GM12801 (cell line): ENCODE measurements around the gene CLIC5.

ENCODE experiments used
- CTCF ChIP-seq: IDR thresholded peaks from one replicate; pipeline ENCODE4 v1.5.1; 2011; ENCODE audit warnings: control low read depth; ENCODE audit not compliant: insufficient read length; ENCODE audit errors: extremely low read depth

The CLIC5 gene

DNA sequence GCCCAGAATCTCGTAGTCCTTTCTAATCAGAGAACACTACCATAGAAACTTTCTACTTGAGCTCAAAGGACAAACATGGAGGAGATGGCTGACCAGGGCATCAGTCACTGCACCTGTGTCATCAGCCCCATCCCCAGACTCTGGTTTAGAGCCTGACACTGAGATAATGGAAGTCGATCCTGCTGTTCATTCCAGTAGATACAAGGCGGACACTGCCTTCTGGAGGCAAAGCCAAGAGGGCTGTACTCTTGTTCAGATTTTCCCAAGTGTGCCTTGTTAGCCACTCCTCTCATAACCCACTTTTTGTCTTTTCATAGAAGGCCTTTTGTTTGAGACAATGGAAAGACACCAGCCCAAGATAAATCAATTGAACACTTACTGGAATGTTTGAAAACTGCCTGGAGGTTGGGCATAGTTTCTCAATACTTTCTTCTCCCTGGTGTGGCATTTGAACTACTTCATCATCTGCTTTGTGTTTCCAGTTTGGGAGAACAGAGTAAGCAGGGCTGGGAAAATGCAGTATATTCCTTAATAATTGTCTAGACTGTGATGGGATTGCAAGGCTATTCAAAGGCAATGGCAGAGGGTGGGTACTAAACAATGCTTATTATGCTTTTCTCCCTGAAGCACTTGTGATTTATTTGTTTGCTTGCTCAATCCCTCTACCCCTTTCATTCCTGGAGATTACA, 99.7 kb downstream of the CLIC5 start:
- no peak for TF ChIP-seq CTCF

DNA sequence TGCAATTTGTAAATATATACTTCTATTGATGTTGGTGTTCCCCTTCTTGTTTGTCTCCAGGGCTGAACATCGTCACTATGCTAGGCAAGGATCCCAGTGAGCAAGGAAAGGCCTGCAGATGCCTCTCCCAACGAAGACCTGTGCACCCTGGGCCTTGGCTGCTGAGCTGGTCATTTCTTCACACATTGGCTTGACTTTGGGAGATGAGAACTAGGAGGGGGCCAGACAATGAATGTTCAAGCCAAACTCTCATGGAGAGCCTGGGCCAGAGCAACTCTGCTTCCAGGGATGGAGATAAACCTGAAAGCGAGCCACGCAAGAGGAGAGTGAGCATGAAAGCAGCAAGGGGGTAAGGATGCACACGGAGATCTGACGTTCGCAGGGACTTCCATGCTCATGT, 104.0 kb downstream of the CLIC5 start:
- TF ChIP-seq CTCF = no peak

- no peak for TF ChIP-seq CTCF
These were observed 111.7 kb downstream of the CLIC5 start for GRCh38 chr6:45903959-45904358.

DNA sequence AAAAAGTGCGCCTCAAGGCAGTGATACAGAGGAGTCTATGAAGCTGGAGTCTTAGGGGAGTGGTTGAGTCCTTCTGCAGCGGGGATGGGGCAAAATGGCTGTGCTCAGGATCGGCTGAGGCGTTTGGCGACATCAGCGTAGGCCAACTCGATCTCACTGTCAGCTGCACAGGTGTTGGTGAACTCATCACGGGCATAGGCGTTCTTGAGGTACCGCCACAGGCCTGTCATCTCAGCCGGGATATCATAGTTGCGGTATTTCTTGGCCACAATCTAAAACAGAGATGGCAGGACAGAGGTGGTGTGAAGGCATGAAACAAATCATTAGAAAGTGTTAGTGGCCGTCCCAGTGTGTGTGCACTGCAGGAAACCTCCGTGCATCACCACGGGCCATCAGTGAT, 112.7 kb downstream of the CLIC5 start:
- no peak for TF ChIP-seq CTCF

DNA sequence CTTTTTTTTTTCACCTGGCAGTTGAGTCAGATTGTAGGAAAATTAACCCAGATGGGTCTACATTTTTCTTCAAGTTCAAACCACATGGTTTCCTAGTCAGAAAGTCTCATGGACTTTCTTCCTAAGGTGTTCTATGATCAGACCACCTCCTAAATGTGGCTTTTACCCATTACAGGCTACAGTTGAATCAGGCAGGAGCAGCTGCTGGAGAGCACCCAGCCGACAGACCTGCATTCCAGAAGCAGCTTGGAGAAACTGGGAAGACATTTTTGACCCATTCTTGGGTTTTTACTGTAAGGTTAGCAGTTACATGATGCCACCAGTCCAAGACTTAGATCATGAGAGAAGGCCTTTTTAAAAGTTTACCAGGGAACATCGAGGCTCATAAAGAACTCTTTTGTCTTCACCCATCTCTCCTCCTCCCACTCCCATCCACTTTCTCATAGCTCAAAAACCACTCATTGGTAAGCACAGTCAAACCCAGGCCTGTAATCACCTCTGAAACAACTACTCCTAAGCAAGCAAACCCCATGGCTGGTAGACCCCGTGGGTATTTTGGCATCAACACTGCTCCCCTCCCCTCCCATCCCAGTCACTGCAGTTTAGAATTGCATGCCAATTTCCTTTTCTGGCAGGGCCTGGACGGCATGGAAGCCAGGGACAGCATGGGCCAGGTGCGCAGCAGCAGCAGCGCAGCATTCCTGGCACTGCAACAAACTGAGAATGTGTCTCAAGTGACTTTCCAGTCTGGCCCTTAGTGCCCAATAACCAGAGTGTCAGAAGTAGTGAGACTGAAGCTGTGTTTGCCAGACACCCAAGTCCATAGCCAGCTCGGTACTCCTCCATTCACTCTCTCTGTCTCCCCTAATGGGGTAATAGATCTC, 113.7 kb downstream of the CLIC5 start:
- no peak for TF ChIP-seq CTCF

GRCh38 chr6:45900808-45901752, 114.6 kb downstream of the CLIC5 start:
- no peak for TF ChIP-seq CTCF

DNA sequence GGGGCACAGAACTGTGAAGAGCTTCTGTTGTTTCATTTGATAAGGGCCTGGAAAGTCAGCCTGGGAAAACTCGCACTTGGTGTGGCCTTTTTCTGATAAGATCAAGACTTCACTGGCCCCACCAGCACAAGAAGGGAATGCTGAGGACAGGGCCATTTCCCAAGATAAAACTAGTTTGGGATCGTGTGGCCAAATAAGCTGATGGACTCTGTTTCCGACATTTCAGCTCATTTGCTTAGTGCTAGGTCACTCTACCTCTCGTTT, 116.0 kb downstream of the CLIC5 start:
- TF ChIP-seq CTCF = no peak
